Kidney capillary endothelial cell (primary cell): ENCODE data around the gene ACAD10.
A peak's percentile ranks its signal among the peaks of the same experiment; 100 is the strongest.
"Not testable (repeated sequence)": the region's sequence is repeated elsewhere in the genome, so short reads cannot be mapped to it uniquely, and the experiment has no call there.

Experiments
- DNase-seq: peaks from one replicate; pipeline ENCODE4 v3.0.0-alpha.2; 2018; ENCODE audit warnings: low spot score

ACAD10 gene

GRCh38 chr12:111687255-111687654, 1.4 kb downstream of the ACAD10 start:
- no peak for DNase-seq

DNA sequence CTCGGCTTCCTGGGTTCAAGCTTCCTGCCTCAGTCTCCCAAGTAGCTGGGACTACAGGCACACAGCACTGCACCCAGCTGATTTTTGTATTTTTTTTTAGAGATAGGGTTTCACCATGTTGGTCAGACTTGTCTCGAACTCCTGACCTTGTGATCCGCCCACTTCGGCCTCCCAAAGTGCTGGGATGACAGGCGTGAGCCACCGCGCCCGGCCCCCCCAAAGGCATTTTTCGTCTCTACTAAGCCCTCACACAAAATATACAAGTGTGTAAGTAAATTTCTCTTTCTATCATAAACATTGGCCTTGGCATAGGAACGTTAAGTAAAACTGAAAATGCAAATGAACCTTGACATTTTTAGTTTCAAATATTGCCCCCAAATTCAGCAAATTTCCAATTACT, 2.1 kb downstream of the ACAD10 start:
- DNase-seq: no peak

DNA sequence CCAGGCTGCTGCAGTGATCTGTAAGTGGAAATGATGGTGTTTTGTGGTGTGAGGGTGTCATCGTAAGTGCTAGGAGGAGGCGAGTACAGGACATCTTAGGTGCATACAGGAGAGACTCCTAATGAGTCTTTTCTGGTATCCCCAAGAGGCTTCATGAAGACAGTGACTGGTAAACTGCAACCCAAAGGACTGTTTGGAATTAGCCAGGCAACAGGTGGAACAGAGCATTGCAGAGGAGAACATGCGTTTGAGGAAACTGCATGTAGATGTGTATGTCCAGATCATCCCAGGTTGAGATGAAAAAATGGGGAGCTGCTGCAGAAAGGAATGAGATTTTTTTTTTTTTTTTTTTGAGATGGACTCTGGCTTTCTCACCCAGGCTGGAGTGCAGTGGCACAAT, 5.4 kb downstream of the ACAD10 start:
- DNase-seq: no peak

DNA sequence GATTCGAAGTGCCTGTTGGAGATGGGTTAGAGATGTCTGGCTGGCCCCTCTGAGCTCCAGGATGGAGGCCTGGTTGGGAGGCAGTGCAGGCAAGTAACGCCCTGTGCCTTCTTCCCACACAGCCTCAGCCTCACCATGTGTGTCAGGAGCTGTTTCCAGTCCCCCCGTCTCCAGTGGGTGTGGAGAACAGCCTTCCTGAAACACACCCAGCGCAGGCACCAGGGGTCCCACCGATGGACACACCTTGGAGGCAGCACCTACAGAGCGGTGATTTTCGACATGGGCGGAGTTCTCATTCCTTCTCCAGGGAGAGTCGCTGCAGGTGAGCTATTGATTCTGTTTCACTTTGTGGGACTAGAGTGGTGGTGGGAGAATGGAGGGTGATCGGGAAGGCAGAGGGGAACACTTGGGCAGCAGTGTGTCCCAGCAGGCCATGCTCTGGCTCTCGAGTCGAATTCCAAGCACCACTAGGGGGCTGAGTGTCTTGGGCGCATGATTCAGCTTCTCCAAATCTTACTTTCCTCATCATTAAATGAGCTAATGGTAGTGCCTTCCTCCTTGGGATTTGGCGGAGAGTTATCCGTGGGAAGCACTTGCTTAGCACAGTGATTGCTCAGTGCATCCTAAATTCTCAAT, 6.8 kb downstream of the ACAD10 start:
- DNase-seq: no peak

- DNase-seq: no peak
Observed at GRCh38 chr12:111693818-111694217, 8.0 kb downstream of the ACAD10 start.

DNA sequence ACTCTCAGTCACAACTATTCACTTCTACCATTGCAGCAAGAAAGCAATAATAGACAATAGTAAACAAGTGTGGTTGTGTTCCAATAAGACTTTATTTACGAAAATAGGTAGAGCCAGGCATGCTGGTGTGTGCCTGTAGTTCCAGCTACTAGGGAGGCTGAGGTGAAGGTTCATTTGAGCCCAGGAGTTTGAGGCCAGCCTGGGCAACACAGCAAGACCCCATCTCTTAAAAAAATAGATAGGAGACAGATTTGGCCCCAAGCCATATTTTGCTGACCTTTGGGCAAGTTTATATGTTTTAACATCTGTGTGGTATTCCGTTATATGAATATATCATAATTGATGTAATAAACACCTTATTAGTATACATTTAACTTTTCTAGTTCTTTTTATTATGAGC, 14.1 kb downstream of the ACAD10 start:
- no peak for DNase-seq

- no peak for DNase-seq
Observed at GRCh38 chr12:111705672-111706071, 19.8 kb downstream of the ACAD10 start.

GRCh38 chr12:111706145-111706544, 20.3 kb downstream of the ACAD10 start:
- no peak for DNase-seq

GRCh38 chr12:111715279-111715678, 29.4 kb downstream of the ACAD10 start:
- DNase-seq: no peak

GRCh38 chr12:111719316-111719715, 33.5 kb downstream of the ACAD10 start:
- not testable (repeated sequence) for DNase-seq

DNA sequence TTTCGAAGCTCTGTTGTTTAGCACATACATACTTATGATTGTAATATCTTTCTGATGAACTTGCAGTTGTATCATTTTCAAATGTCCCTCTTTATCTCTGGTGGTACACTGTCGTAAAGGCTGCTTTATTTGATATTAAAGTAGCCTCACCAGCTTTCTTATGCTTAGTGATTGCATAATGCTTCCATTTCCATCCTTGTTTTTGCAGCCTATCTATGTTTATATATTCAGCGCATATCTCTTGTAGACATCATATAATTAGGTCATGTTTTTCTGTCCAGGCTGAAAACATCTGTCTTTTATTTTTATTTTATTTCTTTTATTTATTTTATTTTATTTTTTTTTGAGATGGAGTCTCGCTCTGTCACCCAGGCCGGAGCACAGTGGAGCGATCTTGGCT, 34.6 kb downstream of the ACAD10 start:
- no peak for DNase-seq

DNA sequence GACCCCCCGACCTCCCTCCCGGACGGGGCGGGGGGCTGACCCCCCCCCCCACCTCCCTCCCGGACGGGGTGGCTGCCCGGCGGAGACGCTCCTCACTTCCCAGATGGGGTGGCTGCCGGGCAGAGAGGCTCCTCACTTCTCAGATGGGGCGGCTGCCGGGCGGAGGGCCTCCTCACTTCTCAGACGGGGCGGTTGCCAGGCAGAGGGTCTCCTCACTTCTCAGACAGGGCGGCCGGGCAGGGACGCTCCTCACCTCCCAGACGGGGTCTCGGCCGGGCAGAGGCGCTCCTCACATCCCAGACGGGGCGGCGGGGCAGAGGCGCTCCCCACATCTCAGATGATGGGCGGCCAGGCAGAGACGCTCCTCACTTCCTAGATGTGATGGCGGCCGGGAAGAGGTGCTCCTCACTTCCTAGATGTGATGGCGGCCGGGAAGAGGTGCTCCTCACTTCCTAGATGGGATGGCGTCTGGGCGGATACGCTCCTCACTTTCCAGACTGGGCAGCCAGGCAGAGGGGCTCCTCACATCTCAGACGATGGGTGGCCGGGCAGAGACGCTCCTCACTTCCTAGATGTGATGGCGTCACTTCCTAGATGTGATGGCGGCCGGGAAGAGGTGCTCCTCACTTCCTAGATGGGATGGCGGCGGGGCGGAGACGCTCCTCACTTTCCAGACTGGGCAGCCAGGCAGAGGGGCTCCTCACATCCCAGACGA, 38.0 kb downstream of the ACAD10 start:
- not testable (repeated sequence) for DNase-seq

DNA sequence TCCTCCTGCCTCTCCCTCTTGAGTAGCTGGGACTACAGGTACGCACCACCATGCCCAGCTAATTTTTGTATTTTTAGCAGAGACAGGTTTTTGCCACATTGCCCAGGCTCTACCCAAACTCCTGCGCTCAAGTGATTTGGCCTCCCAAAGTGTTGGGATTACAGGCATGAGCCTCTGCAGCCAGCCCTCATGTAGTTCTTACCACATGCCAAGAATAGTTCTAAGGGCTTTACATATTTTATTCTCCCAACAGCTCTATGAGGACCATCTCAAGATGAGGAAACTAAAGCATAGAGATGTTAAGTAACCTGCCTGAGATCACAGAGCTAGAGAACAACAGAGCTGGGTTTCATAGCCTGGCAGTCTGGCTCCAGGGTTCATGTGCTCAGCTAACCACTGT, 42.9 kb downstream of the ACAD10 start:
- DNase-seq: no peak

GRCh38 chr12:111730420-111730819, 44.6 kb downstream of the ACAD10 start:
- no peak for DNase-seq

GRCh38 chr12:111732786-111733185, 46.9 kb downstream of the ACAD10 start:
- DNase-seq: no peak

DNA sequence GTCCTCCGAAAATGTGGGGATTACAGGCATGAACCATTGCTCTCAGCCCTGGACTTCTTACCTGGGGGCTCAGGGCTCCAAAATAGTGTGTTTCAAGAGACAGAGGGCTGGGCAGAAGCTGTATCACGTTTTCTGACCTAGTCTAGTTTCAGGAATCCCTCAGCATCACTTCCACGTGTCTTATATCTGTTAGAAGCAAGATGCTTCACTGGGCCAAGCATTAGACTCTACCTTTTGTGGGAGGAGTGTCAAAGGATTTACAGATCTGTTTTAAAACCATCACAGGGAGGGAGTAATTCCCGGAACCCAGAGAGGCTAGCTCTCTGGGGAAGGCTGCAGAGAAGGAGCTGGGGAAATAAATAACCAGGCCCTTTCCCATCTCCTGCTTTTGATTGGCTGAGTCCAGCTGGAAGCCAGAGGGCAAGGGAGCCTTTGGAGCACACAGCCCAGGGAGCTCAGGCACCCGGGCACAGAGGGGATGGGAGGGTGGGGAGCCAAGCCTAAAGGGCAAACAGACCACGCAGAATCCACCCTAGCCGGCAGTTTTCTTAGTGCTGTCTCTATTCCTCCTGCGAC, 47.6 kb downstream of the ACAD10 start:
- DNase-seq: no peak

- DNase-seq: not testable (repeated sequence)
Observed at GRCh38 chr12:111739524-111739923, 53.7 kb downstream of the ACAD10 start.

DNA sequence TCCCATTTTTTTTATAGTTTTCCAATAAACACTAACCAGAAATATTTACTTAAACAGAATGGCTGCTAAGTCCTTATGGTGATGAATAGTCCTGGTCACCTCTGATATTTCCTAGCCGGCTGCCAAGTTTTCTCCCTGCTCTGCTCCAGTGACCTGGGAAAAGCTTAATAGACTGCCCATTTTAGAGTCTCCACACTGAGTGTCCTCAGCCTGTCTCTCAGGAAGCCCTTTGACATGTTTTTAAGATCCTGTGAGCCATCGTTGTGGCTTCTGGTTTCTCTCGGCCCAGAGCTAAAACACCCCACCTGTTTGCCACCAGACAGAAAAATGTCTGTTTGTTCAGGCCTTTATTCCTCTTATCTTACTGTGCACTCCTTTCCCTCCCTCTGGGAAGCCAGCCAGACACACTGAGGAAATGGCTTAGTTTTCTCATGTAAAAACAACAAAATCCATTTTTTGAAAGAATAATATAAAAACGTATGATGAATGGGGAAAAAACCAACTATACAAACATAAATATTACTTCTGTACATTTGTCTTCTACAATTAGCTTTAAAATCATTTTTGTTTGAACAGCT, 55.5 kb downstream of the ACAD10 start:
- DNase-seq: no peak

DNA sequence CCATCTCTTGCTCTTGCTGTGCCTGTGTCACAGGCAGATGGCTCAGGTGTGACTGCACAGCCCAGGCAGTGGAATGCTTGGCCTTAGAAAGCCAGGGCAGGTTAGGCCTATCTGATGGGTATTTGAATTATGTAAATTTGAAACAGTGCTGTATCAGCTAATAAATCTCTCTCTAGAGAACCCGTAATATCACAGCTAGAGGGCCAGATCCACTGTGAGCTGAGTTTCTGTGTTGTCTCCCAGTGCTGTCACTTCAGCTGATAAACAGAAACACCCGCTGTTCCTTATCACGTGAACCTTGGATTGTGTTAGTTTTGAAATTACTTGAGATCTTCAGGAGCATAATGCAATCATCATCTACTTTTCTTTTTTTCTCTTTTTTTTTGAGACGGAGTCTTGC, 59.4 kb downstream of the ACAD10 start:
- DNase-seq: no peak

GRCh38 chr12:111747333-111747732, 61.5 kb downstream of the ACAD10 start:
- DNase-seq: no peak

- DNase-seq: no peak
Observed at GRCh38 chr12:111748151-111748672, 62.4 kb downstream of the ACAD10 start.

GRCh38 chr12:111748867-111749266, 63.0 kb downstream of the ACAD10 start:
- DNase-seq: peak; percentile 41

DNA sequence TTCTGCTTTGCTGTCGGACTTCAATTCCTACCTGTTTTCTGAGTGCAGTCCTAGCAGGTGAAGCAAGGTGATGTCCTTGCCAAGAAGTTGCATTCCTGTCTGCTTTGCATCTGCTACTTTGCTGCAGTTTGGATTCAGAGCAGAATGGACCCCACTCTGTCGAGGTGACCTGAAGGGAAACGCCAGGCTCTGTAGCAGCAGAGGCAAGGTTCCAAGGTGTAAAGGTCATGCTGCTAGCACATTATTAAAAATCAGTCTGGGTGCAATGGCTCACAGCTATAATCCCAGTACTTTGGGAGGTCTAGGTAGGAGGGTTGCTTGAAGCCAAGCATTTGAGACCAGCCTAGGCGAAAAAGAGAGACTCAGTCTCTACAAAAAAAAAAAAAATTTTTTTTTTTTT, 63.5 kb downstream of the ACAD10 start:
- DNase-seq: no peak
